Hematopoietic multipotent progenitor cell treated with erythropoietin and hydrocortisone succinate and interleukin-3 and kit ligand, for 15 days (in vitro differentiated cells): ENCODE measurements around the gene NPPB.
A peak's percentile ranks its signal among the peaks of the same experiment; 100 is the strongest.
"Not testable (repeated sequence)": the region's sequence is repeated elsewhere in the genome, so short reads cannot be mapped to it uniquely, and the experiment has no call there.

Experiments
- DNase-seq: peaks from one replicate; pipeline ENCODE4 v3.0.0-alpha.2; 2015; ENCODE audit warnings: low spot score

Gene NPPB

DNA sequence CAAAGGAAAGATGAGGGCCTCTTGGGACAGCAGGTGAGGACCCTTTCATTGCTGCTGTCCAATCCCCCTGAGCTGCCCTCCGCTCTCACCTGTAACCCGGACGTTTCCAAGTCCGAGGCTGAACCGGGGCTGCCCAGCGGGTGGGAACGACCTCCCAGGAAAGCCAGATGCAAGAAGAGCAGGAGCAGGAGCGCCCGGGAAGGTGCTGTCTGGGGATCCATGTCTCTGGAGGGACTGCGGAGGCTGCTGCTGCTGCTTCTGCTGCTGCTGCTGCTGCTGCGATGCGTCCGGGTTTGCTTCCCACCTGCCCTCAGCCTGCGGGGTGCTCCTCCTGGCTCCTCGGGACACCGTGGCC lies at the start of gene NPPB:
NPPB (minus strand) TSS at position 333 of the 355 bp plus-strand sequence; CDS start at position 221, 112 bp downstream.
- DNase-seq, result no peak

DNA sequence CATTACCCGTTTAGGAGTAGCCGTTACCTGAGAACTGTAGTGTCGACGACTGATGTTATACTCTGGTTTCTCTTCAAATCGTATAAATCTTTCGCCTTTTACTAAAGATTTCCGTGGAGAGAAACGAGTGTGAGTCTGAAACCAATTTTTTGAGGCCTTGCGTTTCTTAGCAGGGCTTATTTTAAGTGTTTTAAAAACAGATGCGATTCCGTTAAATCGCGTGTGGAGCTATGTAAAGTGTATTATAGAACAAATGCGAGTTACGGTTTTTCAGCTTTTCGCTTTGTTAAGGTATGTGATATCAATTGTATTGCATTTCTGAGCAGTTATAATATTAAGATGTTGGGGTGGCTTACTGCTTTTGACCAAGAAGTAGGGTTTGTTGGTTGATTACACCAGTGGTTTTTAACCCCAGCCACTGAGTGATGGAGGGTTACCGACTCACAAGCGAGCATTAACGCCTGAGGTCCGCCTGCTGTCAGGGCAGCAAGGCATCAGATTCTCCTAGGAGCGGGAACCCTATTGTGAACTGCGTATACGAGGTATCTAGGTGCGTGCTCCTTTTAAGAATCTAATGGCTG lies 49.4 kb upstream of the NPPB start:
- peak; percentile 90 for DNase-seq

DNA sequence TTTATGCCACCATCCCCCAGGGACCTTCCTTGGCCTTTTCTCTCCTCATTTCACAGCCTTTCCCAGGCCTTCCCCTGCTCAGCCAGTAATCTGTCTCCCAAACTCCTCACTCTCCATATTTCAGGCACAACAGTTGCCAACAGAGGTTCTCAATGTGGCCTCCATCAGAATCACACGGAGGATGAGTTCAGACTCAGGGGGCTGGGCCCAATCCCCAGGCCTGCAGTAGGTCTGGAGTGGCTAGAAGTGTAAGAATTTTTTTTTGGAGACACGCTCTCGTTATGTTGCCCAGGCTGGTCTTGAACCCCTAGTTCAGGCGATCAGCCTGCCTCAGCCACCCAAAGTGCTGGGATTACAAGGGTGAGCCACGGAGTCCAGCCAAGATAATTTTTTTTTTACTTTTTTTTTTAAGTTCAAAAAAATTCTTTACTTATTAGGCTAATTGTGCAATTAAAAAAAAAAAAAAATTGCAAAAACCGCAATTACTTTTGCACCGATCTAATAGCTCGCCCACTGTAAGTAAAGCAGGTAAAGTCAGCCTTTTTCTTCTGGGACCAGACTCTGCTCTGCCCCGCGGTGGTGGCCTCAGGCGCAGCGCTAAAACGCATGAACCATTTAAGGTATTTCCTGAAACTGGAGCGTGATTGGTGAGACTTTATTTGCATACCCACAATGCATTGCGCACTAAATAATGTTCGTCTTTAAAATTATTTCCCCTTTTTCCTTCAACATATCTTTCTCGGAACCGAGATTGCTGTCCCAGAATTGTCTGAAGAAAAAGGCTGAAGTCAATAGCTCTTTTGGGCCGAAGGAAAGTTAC lies 48.7 kb upstream of the NPPB start:
- peak; percentile 97 for DNase-seq

DNA sequence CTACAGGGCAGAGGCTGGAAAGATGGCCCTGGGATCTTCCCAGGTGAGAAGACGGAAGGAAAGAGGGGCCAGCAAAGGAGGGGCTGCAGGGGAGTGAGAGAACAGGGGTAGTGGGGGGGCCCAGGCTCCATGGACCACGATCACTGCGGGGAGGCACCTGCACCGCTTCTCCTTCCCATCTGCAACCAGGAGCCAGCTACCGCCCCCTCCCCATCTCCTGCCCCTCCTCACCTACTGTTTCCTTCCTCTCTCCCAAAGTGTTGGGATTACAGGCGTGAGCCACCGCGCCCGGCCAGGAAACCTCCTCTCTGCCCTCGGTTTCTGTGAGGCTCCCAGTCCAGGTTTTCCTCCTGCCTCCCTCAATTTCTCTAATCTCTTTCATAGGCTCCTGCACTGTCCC lies 48.1 kb upstream of the NPPB start:
- DNase-seq, result no peak

DNA sequence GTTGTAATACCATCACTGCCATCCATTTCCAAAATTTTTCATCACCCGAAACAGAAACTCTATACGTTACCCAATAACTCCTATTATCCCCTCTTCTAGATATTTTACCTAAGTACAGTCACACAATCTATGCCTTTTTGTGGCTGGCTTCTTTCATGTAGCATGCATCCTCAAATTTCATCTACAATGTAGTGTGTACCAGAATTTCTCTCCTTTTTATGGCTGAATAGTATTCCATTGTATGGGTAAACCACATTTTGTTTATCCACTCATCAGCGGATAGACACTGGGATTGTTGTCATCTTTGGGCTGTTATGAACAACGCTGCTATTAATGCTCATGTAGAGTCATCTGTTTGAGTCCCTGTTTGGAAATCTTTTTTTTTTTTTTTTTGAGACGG lies 46.2 kb upstream of the NPPB start:
- no peak for DNase-seq

DNA sequence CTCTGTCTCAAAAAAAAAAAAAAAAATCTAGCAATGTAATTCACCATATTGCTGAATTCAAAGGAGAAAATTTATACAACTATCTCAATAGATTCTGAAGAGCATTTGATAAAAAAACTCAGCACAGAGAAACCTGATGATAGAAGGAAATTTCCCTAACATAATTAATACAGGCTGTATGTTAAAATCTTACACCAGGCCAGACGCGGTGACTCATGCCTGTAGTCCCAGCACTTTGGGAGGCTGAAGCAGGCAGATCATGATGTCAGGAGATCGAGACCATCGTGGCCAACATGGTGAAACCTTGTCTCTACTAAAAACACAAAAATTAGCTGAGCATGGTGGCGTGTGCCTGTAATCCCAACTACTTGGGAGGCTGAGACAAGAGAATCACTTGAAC lies 45.4 kb upstream of the NPPB start:
- not testable (repeated sequence) for DNase-seq

DNA sequence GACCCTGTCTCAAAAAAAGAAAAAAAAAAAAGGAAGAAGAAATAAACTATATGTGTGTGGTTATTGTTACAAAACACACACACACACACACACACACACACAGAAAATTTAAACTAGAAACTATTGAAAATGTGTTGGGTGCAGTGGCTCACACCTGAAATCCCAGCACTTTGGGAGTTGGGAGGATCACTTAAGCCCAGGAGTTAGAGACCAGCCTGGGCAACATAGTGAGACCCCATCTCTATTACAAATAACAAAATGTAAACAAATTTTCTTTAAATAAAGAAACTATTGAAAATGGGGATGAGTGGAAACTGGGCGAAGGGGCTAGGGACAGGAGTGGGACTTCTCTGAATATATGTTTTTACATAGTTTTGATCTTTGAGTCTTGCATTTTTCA lies 44.5 kb upstream of the NPPB start:
- DNase-seq, result no peak

DNA sequence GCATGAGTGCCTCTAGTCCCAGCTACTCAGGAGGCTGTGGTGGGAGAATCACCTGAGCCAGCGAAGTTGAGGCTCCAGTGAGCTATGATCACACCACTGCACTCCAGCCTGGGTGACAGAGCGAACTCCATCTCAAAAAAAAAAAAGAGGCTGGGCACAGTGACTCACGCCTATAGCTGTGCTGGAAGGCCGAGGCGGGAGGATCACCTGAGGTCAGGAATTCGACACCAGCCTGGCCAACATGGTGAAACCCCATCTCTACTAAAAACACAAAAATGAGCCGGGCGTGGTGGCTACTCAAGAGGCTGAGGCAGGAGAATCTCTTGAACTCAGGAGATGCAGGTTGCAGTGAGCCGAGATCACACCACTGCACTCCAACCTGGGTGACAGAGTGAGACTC lies 42.7 kb upstream of the NPPB start:
- DNase-seq, result not testable (repeated sequence)

DNA sequence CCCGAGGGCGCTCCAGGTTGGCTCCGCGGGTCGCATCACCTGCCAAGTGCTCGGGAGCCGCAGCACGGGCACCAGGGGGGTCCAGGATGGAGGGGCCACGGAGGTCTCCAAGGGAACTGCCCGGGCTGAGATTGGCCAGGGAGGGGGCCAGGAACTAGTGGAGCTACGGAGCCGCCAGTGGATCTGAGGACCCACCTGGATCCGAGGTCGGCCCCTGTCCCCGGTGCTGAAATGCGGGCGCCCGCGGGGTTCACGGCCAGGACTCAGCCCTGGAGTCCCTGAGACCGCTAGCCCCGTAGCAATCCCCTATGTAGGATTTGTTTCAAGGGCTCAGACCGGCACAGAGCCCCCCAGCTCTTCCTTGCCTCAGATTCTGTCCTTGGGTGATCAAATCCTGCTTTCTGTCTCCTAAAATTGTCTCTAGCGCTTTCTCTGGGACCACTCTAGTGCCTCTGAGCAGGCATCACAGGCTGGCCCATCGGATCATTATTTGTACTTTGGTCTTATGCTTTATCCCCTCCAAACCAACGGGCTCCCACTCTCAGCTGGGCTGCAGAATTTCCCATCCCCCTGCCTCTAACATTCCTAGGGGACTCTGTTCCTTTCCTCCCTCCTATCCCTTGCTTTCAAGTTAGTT lies 40.2 kb upstream of the NPPB start:
- DNase-seq, result no peak

DNA sequence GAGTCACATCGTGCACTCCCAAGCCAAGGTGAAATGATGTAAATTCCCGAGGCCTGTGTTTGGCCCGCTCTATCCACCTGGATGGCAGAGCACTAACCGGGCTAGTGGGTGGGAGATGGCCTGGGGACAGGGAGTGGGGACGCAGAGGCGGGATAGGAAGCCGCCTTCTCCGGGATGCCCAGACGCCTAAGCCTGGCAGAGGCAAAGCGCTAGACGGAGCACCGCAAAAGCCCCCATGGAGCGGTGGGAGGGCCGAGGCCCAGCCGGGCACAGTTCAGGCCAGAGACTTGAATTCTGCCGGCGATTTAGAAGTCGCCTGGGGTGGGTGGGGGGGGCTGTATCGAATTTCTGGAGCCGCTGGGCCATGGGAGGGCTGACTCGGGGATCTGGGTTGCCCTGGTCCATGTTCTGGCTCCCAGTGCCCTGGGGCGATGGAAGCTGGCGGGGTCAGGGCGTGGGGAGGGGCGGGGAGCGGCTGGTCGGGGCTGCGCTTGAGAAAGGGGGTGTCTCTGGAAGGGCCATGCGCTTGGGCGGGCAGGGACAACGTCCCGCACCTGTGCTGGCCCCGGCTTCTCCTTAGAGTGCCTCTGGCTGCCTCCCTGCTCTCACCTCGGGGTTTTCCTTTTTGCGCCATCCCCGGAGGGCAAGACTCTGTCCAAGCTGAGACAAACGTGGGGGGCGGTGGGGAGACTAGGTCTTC lies 39.5 kb upstream of the NPPB start:
- DNase-seq, result no peak

DNA sequence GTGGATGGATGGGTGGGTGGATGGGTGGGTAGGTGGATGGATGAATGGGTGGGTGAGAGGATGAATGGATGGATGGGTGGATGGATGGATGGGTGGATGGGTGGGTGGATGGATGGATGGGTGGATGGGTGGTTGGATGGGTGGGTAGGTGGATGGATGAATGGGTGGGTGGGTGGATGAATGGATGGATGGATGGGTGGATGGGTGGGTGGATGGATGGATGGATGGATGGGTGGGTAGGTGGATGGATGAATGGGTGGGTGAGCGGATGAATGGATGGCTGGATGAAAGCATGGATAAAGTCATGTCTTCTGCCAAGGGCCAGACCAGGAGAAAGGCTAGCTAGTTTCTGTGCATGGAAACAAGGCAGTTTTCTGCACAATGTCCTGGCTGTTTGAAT lies 35.8 kb upstream of the NPPB start:
- not testable (repeated sequence) for DNase-seq

DNA sequence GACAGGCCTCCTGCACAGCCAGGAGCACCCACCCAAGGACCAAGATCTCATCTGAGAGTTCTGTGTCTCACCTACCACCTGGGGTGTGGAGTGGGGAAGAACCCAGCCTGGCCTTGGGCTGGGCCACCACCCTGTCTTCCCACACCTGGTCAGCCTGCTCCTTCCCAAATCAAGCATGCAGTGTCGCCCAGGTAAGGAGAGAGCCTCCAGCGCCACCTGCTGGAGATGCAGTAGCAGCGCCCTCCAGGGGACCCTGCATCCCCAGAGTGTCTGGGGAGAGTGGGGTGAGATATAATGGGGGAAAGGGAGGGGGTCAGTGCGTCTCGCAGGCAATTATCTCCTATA lies 35.1 kb upstream of the NPPB start:
- peak; percentile 84 for DNase-seq

DNA sequence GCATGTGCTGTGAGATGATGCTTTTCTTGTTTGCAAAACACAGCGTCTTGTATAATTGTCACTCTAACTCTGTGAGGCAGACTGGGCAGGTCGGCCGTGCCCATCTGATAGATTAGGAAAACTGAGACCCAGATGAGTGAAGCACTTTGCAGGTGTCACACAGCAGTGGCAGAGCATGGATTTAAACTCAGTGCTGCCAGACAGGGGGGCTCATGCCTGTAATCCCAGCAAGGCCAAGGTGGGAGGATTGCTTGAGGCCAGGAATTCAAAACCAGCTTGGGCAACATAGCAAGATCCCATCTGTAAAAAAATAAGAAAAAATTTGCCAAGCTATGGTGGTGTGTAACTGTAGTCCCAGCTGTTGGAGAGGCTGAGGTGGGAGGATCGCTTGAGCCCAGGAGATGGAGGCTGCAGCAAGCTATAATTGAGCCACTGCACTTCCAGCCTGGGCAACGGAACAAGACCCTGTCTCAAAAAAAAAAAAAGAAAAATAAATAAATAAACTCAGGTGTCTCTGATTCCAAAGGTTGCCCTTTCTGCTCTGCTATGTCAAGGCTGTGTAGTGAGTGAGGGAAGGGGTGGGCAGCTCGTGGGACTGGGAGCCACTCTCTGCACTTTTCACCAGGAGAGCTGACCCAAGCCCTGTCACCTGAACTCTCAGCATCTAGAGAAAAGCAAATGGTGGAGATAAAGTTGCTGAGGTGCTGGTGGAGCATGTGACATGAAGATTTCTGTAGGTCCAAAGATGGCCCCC lies 32.9 kb upstream of the NPPB start:
- DNase-seq, result no peak

DNA sequence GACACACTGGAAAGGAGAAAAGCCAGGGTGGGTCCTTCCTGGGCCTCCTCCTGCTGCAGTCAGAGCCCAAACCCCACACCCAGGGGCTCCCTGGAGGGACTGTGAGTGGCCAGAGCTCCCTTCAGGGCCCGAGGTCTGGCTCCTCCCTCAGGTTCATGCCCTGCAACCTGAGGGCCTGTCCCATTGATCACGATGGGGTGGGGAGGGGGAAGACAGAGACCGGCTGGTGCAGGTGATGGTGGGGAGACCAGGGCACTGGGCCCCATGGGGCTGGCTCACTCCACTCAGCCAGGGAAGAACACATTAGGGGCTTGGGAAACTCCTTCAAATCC lies 30.1 kb upstream of the NPPB start:
- no peak for DNase-seq

DNA sequence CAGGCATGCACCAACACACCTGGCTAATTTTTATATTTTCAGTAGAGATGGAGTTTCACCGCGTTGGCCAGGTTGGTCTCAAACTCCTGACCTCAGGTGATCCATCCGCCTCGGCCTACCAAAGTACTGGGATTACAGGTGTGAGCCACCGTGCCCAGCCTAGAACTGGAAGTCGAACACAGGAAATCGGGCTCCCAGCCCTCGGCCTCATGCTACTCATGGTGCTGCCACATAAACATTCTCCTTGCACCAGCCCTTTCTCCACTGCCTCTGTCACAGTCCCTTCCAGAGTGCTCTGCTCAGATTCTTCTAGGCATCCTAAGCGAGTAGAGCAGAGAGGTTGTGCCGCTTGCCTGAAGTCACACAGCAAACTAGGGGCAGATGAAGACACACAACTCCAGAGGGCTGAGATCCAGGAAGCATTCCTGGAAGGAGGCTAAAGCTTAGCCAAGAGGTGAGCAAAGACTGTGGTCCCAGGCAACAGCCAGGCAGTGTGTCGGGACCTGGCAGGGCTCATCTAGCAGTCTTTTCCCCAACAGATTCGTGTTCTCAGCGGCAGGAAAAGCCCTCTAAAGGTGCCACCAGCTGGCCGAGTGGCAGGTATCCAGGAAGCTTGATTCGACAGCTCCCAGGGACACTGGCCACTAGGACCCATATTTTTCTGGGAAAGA lies 29.6 kb upstream of the NPPB start:
- no peak for DNase-seq

DNA sequence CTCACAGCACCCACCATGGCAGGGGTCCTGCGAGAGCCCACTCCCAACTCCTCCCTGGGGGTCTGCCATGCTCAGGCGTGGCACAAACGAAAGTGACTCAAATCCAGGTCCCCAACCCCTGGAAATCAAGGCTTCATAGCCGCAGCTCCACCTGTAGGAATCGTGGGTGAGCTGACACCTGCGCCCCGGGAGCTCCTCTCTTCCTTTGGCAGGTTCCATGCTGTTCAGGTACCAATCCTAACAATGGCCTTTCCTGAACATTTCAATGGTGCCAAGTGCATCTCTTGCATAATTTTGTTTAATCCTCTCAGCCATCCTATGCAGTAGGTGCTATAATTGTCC lies 28.9 kb upstream of the NPPB start:
- no peak for DNase-seq

DNA sequence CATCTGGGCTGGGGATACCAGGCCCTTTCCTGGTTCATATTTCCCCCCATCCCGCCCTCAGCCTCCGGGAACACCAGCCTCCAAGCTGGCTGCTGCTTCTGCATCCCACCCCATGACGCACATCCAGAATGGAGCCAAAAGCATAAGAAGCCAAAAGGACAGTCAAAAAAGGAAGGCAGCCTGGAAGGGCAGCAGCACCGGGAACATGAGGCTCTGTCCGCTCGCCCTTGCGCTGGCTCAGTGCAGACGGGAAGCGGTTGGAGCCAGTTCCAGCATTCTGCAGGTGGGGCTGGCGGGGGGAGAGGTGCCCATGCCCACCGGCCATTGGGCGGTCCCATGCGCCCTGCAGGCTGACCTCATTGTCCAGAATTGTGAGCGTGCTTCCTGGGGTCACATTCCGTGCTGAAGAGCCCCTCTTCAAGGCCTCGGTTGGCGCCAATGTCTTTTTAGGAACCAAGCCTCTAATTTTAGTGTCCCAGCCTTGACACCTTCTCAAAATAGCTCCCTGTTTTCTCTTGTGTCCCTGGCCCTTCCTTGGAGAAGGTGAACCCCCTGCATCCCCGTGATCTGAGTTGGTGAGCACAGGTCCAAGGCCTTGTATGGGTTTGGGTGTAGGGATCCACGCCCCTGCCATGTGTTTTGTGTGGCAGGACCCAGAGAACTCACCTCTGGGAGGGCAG lies 28.4 kb upstream of the NPPB start:
- DNase-seq, result no peak

DNA sequence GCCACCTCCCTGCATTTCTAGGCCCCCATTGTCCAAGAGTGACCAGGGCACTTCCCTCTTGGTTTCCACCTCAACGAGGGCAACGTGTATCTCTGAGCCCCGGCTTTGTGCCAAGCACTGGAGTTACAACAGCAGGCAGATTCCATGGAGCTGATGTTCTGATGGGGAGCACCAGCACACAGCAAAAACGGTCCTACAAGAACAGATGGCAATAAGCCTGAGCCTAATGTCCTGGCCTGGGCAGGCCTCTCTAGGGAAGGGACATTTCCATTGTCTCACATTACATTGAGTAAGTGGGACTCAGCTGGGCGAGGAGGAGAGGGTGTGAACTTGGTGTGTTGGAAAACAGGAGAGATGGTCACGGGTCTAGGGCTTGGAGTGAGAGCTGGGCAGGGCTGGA lies 27.2 kb upstream of the NPPB start:
- no peak for DNase-seq

DNA sequence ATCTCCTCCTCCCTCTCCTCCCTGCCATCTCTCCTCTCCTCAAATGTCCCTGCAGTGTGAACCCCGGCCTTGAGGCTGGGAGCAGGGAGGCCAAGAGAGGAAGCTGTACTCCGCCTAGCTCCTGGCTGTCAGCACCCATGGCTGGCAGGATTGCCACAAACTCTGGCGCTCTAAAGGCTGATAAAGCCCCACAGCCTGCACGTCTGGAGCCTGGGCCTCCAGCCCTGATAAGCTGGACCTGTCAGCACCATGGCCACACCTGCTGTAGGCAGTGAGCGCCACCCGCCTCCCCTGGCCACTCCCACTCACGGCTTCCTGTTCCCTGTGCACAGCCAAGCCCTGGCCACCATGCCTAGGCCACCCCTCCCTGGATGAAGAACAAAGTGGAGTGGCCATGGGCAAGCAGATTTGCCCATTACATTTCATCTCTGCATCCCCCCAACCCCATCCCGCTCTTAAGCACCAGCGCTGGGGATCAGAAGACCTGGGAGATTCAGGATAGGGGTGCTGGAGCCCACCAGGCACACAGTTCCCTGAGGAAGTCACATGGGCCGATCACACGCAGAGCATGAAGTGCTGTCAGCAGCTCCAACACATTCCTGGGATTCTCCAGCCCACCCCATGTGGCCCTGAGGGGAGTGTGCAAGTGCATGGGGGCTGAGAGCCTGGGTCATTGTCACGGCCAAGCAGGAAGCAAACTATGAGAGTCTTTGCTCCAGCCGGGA lies 24.2 kb upstream of the NPPB start:
- peak; percentile 95 for DNase-seq

DNA sequence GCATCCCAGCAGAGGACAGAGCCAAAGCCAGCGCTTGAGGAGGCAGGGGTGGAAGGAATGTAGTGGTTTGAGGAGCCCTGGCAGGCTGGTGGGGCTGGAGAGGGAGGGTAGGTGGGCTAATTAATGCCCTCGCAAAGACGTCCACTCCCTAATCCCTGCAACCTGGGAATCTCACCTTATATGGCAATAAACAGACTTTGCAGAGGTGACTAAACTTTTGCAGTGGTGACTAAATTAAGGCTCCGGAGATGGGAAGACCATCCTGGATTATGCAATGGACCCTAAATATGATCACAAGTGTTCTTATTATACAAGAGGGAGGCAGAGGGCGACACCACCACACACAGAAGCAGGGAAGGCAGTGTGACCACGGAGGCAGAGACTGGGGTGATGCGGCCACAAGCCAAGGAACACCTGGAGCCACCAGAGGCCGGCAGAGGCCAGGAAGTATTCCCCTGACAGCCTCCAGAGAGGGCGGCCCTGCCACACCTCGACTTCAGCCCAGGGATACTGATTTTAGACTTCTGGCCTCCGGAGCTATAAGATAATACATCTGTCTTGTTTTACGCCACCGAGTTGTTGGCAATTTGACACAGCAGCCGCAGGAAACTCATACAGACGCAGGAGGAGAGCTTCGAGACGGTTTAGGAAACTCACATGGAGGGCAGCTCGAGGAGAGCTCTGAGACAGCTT lies 23.1 kb upstream of the NPPB start:
- peak; percentile 55 for DNase-seq
